ENCODE results near the gene CDYL.

CDYL gene

DNA sequence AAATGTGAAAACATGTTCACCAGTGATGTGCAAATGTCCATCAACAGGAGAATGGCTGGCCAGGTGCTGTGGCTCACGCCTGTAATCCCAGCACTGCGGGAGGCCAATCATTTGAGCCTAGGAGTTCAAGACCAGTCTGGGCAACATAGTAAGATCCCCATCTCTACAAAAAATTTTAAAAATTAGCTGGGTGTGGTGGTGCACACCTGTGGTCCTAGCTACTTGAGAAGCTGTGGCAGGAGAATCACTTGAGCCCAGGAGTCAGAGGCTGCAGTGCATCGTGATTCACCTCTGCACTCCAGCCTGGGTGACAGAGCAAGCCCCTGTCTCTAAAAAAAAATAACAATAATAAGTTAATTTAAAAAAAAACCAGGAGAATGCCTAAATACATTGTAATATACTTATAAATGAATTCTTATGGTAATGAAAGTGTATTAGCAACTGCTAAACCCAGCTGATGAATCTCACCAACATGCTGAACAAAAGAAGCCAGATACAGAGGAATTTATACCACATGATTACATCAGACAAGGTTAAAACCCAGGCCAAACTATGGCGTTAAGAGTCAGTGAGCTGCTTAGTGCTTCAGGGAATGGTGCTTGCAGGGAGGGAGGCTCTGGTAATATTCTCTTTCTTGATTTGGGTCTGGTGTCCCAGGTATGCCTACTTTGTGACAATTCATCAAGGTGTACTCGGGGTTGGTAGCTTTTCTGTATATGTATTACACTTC lies 191.3 kb downstream of the CDYL start:
- TF ChIP-seq, protein P1, sequence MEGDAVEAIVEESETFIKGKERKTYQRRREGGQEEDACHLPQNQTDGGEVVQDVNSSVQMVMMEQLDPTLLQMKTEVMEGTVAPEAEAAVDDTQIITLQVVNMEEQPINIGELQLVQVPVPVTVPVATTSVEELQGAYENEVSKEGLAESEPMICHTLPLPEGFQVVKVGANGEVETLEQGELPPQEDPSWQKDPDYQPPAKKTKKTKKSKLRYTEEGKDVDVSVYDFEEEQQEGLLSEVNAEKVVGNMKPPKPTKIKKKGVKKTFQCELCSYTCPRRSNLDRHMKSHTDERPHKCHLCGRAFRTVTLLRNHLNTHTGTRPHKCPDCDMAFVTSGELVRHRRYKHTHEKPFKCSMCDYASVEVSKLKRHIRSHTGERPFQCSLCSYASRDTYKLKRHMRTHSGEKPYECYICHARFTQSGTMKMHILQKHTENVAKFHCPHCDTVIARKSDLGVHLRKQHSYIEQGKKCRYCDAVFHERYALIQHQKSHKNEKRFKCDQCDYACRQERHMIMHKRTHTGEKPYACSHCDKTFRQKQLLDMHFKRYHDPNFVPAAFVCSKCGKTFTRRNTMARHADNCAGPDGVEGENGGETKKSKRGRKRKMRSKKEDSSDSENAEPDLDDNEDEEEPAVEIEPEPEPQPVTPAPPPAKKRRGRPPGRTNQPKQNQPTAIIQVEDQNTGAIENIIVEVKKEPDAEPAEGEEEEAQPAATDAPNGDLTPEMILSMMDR (IDR thresholded peaks at IDR 0.05): no peak

DNA sequence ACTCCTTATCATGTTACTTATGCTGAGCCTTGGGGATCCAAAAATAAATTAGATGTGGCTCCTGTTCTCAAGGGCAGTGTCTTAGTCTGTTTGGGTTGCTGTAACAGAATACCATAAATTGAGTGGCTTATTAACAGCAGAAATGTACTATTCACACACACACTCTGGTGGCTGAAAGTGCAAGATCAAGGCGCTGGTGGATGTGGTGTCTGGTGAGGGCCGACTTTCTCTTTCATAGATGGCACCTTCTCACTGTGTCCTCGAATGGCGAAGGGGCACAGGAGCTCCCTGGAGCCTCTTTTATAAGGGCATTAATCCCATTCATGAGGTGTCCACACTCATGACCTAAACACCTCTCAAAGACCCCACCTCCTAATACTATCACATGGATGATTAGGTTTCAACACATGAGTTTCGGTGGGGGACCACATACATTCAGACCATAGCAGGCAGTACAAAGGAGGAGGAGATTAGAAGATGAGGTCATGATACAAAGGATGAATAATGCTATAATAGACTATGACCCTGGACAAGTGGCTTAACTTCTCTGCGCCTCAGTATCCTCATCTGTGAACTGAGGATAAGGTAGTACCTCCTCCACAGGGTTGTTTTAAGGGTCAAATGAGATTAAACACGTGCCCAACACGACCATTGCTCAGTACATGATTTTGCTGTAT lies 193.5 kb downstream of the CDYL start:
- TF ChIP-seq, protein P1 (IDR thresholded peaks at IDR 0.05): no peak

DNA sequence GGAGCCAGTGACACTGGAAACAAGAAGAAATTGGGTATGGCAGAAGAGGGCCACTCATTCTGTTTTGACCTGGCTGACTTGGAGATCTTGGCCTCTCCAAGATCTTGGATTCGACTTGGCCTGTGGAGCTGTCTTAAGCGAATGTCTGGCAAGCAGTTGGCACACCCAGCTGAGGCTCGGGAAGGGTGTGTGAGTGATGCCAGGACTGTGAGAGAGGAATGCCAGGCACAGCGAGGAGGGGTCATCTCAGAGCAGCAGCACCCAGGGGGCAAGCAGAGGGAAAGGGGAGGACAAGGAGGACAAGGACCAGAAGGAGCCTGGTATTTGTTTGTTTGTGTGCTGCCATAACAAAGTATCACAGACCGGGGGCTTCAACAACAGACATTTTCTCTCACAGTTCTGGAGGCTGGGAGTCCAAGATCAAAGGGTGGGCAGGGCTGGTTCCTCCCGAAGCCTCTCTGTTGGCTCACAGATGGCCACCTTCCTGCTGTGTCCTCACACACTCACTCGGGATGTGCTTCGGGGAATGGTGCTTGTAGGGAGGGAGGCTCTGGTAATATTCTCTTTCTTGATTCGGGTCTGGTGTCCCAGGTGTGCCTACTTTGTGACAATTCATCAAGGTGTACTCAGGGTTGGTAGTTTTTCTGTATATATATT lies 194.7 kb downstream of the CDYL start:
- TF ChIP-seq, protein P1 (IDR thresholded peaks at IDR 0.05): no peak

DNA sequence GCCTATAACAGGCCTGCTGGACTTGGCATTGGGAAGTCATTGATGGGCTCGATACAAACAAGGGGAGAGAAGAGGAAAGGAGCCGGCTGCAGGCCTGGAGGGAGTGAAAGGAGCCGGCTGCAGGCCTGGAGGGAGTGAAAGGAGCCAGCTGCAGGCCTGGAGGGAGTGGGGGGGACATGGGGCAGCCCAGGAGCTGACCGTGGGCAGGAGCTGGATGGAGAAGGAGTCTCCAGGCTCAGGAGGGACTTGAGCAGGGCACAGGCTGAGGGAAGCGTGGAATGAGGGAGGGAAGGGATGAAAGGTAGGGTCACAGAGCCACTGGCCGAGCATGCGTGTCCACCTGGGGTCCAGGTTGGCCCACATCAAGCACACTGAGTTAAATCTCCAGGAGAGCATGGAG lies 195.6 kb downstream of the CDYL start:
- TF ChIP-seq, protein P1 (IDR thresholded peaks at IDR 0.05): no peak

DNA sequence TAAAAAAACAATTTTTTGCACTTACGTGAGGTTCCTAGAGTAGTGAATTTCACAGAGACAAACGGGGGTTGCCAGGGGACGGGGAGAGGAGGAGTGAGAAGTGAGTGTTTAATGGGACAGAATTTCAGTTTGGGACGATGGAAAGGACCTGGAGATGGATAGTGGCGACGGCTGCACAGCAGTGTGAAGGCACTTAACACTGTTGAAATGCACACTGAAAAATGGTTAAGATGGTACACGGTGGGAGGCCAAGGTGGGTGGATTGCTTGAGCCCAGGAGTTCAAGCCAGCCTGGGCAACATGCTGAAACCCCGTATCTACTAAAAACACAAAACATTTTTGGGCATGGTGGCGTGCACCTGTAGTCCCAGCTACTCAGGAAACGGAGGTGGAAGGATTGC lies 196.2 kb downstream of the CDYL start:
- TF ChIP-seq, protein P1 (IDR thresholded peaks at IDR 0.05): no peak

DNA sequence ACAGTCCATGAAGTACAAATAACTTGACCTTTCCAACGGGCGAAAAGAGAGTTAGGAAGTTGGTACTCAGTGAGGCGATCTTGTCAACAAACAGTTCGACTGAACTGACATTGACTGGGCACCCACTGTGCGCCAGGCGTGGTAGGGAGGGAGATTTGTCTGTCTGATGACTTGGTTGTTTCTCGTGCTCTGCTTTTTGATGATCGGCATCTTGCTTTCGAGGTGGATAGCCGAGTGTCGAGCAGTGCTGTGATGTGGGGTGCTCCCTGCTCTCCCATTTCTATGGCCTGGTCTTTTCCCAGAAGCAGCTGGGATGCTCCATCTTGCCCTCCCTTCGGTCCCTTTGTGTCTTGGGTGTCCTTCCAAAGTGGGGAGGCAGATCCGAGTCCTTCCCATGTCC lies 197.2 kb downstream of the CDYL start:
- TF ChIP-seq, protein P1 (IDR thresholded peaks at IDR 0.05): no peak

DNA sequence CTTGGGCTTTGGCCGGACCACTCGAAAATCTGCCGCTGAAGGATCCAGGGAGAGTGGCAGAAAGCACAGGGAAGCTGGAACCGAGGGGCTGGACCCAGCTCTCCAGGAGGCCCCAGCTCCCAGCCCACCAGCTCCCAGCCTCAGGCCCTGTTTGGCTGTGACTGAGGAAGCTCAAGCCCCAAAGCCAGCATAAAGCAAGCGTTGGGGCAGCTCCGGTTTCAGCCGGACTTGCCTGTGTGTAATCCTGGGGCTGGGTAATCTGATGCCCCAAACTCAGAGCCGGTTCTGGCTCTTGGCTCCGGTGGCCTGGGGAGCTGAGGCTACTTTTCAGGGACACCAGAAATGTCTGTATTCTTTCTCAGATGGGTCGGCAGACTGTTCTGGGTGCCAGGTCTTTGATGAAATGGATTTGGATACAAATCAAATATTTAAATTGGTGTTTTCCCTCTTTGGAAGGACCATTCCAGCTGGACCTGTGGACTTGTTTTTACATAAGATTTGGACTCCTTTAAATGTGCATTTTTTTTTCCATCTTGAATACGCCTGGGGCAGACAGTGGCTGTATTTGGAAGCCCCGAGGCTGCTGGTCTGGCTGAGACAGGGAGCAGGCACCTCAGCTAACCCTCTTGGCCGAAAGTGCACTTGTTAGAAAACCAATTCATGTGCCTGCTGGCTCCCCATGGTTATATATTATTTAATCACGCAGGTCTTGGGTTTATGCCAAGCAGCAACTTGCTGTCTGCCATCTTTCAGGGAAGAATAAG lies 198.0 kb downstream of the CDYL start:
- TF ChIP-seq, protein P1 (IDR thresholded peaks at IDR 0.05): no peak

All from LNCAP (cell line).